HG03064 (cell line): ENCODE data around the gene SLC29A1.
A peak's percentile ranks its signal among the peaks of the same experiment; 100 is the strongest.

Source experiments
- ATAC-seq: cut with Tn5 transposase; IDR thresholded peaks from one replicate; pipeline ENCODE4 v1.9.1; 2021; ENCODE audit warnings: low read depth; ENCODE audit not compliant: unreplicated experiment

SLC29A1 gene

DNA sequence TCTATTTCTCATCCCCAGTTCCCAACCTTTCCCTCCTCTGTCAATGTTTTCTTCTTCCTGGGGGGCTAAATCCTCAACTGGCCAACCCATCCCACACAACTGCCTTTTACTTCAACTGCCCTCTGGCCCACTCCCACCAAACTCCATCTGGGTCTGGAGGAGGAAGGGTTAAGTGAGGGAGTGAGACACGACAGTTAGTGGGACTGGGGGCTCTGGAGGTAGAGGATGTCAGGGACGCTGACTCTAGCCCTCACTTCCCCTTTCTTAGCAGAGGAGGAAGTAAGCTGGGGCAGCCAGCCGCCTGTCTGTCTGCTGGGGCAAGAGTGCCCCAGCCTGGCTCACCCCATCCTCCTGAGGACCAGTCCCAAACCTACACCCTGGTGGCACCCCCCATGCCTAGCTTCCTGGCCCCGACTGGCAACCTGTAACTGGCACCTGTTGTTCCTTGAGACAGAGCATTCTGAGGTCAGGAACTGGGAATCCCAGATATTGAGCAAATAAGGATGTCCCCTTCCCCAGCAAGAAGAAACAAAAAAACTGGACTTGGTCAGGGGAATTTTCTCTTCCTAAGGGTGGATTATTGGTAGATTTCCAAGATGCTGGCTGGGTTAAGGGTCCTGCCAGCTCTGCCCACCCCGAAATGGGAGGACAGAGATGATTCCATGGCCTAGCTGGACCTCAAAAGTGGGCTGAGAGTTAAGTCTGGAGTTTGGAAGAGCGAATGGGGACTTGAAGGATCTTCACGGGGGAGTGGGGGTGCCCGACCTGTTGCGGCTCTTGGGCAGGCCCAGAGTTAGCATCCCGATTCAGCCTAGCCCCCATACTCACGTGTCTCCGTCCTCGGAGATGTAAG lies 41.0 kb downstream of the SLC29A1 start:
- ATAC-seq: no peak

DNA sequence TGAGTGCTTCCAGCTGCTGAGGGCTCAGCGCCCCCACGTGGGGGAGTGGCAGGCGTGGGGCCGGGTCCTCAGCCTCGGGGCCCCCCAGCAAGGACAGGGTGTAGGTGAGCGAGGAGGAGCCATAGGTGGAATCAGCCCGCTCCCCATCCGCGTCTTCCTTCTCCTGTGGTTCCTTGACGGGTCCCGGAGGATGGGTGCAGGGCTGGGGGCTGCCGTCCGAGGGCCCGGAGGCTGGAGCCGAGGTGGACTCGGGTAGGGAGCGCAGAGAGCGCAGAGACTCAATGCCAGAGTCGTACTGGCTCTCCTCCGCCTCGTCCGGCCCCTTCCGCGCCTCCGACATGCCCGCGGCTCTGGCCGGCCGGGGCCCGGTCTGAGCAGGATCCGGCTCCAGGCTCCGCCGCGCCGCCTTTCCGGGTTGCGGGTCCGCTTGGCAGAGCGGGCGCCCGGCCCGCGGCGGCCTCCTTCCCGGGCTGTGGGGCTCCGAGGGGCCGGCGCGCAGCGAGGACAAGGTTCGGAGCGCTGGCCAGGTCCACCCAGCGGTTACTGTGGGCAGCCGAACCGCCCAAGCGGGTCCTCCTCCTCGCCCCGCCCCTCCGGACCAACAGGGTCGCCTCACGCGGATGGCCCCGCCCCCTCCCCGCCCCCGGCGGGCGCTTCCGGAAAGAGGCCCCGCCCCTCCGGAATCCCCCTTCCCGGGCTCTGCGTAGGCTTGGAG lies 41.8 kb downstream of the SLC29A1 start, which contains the start of gene NFKBIE:
Gene NFKBIE, minus strand, starts transcription at position 545 of the 715 bp plus-strand sequence. Its CDS starts 205 bp downstream, at position 340.
- peak; percentile 35 for ATAC-seq

DNA sequence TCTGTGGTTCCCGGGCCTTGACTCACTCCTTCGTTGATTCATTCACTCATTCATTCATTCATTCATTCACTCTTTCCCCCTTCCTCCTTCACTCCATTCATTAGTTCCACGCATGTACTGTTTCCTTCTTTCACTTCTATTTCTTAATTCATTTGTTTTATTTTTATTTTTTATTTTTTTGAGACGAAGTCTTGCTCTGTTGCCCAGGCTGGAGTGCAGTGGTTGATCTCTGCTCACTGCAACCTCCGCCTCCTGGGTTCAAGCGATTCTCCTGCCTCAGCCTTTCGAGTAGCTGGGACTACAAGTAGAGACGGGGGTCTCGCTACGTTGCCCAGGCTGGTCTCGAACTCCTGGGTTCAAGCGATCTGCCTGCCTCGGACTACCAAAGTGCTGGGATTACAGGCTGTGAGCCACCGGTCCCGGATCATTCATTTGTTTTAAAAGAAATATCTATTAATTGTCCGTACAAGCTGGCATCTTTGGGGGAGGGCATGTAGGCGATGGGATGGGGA lies 42.4 kb downstream of the SLC29A1 start:
- no peak for ATAC-seq

DNA sequence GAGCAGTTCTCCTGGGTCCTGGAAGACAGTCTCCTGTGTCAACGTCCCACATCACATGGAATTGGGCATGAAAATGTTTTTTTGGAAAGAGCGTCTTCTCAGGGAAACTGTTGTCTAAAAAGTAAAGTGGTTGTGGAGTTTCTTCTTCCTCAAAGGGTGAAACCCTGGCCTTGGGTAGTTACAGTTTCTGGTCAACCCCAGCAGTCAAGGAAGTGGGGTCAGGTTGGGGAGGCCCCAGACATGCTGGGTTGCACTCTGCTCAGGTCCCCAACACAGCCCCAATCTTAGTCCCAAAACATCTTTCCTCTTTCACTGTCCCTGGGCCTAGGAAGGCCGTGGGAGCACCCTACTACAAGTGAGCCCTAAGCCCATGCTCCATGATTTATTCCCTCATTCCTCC lies 43.0 kb downstream of the SLC29A1 start:
- no peak for ATAC-seq

DNA sequence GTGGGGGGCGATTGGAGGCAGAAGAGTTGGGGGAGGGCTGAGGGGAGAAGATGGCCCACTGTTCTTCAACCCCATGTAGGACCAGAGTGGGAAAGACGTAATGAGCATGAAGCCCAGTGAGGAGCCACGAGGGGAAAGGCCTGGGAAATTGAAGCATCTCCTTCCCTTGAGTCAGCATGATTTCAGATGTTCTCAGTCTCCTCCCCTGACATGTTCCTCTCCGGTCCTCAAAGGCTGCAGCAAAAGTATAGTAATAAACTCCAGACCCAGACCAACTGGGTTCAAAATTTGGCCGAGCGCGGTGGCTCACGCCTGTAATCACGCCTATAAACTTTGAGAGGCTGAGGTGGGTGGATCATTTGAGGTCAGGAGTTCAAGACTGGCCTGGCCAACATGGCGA lies 43.9 kb downstream of the SLC29A1 start:
- no peak for ATAC-seq

DNA sequence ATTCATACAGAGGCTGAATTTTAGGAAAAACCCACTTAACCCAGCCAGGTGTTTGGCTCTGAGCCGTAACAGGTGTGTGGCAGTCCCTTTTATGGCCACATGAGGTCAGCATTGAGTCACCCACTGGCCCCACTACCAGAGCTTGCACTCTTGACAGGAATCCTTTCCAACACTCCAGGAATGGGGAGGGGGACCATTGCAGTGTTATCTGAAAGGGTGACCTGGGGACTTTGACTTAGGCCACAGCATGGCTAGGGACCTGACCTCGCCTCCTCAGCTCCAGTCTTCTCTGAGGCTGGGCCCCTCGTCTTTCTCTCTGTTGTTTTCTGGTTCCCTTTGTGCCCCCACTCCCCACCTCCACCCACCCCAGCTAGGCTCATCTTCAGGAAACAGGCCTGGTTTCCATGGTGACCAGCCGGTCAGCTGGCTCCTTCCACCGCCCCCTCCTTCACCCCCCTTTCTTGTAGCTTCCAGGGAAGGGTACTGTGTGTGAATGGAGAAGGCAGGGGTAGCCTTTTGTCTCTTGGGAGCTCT lies 44.8 kb downstream of the SLC29A1 start:
- ATAC-seq: no peak

DNA sequence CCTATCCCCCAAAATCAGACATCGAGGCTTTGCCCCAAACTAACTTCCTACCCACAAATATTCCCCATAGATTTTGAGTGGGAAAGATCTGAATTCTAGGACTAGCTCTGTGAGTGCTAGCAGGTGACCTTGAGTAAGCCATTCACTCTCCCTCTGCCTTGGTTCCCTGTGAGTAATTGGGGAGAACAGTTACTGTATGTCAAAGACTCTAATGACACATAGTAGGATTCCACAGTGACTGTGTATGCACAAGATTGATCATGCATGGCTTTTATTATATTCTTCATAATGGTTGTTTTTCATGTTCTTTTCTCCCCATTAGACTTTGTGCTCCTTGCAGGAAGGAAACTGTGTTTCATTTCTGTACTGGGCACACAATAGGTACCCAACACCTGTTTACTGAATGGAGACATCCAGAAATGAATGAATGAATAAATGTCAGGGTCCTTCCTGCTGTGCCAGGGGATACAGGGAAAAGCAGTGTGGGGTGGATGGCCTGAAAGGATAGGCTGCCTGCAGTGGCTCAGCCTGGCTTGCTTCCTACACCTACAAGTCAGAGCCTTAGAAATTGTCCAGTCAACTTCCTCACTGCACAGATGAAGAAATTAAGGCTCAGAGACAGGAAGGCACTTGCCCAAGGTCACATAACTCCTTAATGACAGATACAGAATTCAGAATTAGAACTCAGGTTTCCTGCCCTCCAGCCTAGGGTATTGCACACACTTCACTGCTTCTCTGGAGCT lies 46.0 kb downstream of the SLC29A1 start:
- ATAC-seq: no peak

DNA sequence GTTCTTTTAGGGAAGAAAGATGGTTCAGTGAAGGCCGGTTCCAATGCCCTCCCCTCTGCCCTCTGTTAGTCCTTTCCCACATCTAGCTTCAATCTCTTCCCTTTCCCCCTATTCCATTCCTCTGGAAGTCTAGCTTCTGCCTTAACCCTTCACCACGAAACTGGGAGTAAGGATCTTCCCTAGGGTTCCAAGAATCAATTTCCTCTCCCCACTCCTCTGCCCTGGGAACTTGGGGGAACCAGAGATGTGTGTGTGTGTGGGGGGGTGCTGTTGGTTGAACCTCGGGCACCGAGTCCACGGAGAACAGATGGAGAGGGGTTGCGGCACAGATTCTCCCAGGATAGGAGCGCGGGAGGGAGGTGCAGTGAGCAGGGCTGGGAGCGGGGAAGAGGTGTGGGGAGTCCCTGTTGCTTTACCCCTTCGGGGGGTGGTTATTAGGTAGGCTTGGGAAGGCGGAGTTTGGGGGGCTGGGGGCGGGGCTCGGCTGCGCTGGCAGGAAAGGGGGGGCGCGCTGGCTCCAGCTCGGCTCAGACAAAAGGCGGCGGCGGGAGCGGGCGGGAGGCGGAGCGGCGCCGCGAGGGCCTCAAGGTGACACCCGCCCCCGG lies 46.6 kb downstream of the SLC29A1 start, which contains the start of gene TMEM151B:
Gene TMEM151B, plus strand, starts transcription at position 530 of the 605 bp plus-strand sequence. CDS start 293 bp downstream, outside the sequence.
- no peak for ATAC-seq

DNA sequence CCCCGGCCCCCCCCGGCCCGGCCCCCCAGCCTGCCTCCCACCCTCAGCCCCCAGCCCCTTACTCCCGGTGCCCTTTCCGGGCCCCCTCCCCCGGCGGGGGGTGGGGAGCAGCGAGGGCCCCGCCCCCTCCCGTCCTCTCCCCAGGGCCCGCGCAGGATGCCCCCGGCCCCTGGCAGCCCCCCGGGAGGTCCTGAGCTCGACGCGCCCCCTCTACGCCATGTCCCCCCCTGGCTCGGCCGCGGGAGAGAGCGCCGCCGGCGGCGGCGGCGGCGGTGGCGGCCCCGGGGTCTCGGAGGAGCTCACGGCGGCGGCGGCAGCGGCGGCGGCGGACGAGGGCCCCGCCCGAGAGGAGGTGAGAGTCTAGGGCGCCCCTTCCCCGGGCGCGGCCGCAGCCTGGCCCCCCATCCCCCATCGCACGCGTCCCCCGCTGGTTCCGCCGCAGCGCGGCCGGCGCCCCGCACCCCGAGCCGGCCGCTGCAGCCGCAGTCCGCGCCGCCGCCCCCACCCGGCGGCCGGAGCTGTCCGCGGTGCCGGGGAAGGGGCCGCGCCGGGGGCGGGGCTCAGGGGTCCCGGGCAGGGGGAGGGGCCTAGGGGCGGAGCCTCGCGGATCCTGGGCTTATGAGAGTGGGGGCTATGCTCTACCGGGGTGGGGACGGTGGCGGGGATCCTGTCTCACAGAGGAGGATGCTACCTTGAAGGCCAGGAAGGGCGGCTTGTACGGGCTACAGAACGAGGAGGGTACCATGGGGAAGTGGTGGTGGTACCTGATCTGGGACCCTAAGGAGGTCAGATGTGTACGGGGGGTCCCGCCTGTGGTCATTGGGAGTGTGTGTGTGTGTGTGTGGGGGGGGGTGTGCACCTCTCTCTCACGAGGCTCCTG lies 47.4 kb downstream of the SLC29A1 start:
- ATAC-seq: no peak

DNA sequence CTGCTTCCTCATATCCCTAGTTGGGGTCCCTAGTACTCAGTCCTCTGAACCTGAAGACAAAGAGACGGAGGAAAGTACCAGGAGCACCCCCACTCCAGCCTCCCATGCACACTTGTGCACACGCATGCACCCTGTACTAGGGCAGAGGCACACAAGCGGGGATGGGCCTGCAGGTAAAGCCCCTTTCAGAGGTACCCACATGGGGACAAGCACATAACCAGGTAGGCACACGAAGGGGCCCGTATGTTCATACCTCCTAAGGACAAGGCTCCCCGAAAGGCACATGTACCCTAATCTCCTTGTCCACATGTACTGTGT lies 48.0 kb downstream of the SLC29A1 start:
- ATAC-seq: no peak

DNA sequence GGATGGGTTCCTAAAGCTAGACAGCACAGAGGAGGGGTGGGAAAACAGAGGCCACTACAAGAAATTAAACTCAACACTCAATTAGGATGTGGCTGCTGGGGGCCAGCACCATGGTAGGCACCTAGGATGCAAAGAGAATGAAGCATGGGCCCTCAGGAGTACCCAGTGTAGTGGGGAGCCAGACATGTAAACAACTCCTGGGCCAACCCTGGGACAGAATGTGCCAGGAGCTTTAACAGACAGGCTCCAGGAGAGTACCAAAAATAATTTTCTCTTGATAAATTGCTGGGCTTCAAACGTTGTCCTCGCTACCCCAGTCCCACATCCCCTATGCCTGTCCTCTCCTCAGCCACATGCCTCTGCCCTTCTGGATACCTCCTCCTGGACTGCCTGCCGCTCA lies 48.5 kb downstream of the SLC29A1 start:
- no peak for ATAC-seq

DNA sequence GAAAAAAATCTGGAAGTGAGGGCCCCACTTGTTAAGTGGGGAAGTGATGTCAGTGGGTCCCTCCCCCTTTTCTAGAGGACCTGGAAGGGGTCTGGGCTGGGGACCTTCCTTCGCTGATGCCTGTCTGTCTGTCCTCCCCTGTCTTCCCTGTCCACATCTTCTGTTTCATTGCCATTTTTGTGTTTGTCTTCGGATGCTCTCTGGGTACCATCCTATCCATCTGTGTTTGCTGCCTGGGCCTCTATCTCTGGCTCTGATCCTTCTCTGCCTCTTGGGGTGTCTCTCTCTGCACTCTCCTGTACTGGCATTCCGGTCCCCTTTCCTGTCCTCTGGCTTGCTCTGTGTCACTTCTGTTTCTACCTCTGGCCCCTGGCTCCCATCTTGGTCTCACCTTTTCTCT lies 49.1 kb downstream of the SLC29A1 start:
- ATAC-seq: no peak

DNA sequence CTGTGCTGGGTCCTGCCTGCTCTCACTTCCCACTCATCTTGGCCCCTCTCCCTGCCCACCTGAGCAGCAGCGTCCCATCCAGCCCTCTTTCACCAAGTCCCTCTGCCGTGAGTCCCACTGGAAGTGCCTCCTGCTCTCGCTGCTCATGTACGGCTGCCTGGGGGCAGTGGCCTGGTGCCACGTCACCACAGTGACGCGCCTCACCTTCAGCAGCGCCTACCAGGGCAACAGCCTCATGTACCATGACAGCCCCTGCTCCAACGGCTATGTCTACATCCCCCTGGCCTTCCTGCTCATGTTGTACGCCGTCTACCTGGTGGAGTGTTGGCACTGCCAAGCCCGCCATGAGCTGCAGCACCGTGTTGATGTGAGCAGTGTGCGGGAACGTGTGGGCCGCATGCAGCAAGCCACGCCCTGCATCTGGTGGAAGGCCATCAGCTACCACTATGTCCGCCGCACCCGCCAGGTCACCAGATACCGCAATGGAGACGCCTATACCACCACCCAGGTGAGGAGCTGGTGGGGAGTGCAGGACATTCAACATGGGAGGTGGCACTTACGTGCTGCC lies 49.7 kb downstream of the SLC29A1 start:
- no peak for ATAC-seq

DNA sequence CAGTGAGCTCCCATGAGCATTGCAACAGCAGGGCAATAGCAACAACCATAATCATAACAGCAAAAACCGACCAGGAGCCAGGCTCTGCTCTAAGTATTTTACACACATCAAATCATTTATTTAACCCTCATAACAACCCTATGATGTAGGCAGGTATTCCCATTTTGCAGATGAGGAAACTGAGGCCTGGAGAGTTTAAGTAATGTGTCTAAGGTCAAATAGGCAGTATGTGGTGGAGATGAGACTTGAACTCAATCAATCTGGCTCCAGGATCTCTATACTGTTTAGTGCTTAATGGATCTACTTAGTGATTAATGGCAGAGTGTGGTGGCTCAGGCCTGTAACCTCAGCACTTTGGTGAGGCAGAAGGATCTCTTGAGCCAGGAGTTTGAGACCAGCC lies 50.2 kb downstream of the SLC29A1 start:
- ATAC-seq: no peak

DNA sequence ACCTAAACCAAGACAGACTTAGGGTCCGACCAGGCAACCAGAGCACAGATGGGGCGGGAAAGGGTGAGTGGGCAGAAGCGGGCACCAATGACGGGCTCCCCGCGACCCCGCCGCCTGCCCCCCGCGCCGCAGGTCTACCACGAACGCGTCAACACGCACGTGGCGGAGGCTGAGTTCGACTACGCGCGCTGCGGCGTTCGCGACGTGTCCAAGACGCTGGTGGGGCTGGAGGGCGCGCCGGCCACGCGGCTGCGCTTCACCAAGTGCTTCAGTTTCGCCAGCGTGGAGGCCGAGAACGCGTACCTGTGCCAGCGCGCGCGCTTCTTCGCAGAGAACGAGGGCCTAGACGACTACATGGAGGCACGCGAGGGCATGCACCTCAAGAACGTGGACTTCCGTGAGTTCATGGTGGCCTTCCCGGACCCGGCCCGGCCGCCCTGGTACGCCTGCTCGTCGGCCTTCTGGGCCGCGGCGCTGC lies 51.9 kb downstream of the SLC29A1 start:
- ATAC-seq: no peak

DNA sequence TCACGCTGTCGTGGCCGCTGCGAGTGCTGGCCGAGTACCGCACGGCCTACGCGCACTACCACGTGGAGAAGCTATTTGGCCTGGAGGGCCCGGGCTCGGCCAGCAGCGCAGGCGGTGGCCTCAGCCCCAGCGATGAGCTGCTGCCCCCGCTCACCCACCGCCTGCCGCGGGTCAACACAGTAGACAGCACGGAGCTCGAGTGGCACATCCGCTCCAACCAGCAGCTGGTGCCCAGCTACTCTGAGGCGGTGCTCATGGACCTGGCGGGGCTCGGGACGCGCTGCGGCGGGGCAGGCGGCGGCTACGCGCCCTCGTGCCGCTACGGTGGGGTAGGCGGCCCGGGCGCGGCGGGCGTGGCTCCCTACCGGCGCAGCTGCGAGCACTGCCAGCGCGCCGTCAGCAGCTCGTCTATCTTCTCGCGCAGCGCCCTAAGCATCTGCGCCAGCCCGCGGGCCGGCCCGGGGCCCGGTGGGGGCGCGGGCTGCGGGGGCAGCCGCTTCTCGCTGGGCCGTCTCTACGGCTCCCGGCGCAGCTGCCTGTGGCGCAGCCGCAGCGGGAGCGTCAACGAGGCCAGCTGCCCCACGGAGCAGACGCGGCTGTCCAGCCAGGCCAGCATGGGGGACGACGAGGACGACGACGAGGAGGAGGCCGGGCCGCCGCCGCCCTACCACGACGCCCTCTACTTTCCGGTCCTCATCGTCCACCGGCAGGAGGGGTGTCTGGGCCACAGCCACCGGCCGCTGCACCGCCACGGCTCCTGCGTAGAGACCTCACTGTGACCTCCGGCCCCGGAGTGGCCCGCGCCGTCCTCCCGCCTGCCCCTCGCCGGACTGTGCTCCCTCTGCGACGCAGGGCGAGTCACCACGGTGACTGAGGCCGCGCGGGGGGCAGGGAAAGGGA lies 52.6 kb downstream of the SLC29A1 start:
- no peak for ATAC-seq

DNA sequence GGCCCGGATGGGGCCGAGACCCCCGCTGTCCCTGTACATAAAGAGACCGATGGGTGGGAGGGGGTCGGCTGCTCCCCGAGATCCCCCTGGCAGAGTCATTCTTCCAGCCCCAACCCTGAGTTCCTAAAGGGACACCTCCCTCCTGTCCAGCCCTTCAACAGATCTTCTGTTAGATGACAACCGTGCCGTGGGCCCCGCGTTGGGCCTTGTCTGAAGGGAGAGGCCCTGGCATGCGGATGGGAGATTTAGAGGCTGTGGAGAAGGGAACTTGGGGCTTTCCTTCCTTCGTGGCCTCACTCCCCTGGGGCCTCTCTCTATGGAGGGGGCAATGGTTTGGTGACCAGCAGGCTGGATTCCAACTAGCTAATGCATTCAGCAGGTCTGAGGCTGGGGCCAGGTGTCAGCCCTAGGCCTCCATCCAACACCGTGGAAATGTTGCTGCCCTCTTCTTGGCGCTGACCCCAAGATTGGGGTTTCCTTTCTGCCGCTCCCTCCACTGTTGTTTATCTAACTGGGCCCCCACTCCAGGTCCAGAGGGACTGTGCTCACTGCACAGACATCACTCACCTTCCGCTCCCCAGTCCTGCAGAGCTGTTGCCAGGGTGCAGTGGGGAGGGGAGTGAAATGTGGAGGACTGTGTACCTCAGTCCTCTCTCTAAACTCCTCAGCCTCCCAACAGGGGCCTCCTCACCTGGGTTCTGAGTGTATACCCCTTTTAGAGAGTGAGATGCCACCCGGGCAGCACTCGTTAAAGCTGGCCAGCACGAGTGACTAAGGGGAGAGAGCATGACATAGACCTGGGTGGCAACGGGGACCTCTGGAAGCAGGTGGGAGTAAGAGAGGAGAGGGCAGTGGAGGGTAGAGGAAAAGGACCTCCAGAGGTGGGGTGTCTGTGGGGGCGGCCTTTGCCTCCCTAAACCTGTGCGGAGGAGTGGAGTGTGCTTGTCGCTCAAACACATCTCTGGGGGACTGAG lies 53.6 kb downstream of the SLC29A1 start:
- ATAC-seq: no peak
